Fibroblast of lung (primary cell): Measurements from ENCODE around the gene ACER3. TPM values are rescaled to one million over a fixed set of nuclear protein-coding genes. Genes with fewer than 3 reads are reported as not detected.
A peak's percentile ranks its signal among the peaks of the same experiment; 100 is the strongest.

ENCODE experiments used
- DNase-seq, 2 donors: peaks; one replicate each; pipeline versions ENCODE4 v3.0.0 to v3.0.0-alpha.2; 2010; ENCODE audit warnings: low read depth in 2 of 2
- H2AFZ ChIP-seq: 2 replicates; pipeline ENCODE4 v1.5.1; 2012; ENCODE audit warnings: low read length, control low read depth, inconsistent platforms
- H3K27ac ChIP-seq: 2 replicates; pipeline ENCODE4 v1.5.1; 2011; ENCODE audit warnings: low read length, control low read depth; ENCODE audit not compliant: insufficient read depth
- H3K27me3 ChIP-seq: 2 replicates; pipeline ENCODE4 v1.5.1; 2011; ENCODE audit warnings: mild to moderate bottlenecking, low read length; ENCODE audit not compliant: control insufficient read depth, insufficient read depth
- H3K36me3 ChIP-seq: 2 replicates; pipeline ENCODE4 v1.5.1; 2011; ENCODE audit warnings: low read length; ENCODE audit not compliant: control insufficient read depth, insufficient read depth
- H3K4me1 ChIP-seq: 2 replicates; pipeline ENCODE4 v1.5.1; 2011; ENCODE audit warnings: low read length; ENCODE audit not compliant: control insufficient read depth, insufficient read depth; ENCODE audit errors: extremely low read depth
- H3K4me2 ChIP-seq: 2 replicates; pipeline ENCODE4 v1.5.1; 2011; ENCODE audit warnings: low read length, control low read depth; ENCODE audit not compliant: insufficient read depth; ENCODE audit errors: extremely low read depth
- H3K4me3 ChIP-seq, 4 experiments: fragments of 200-600 bp in 1 of 4; sonication (generic) in 1 of 4; replicated peaks in 1 of 4; 2 replicates each; pipeline ENCODE4 v1.5.1; 2011 to 2016; ENCODE audit warnings: low read length in 4 of 4, low read depth in 3 of 4, mild to moderate bottlenecking in 3 of 4, control low read depth in 2 of 4, inconsistent platforms in 1 of 4, mixed read lengths in 1 of 4; ENCODE audit not compliant: insufficient read depth in 1 of 4; ENCODE audit errors: control extremely low read depth in 1 of 4
- H3K79me2 ChIP-seq: 2 replicates; pipeline ENCODE4 v1.5.1; 2012; ENCODE audit warnings: mild to moderate bottlenecking, low read length, inconsistent platforms; ENCODE audit not compliant: control insufficient read depth, insufficient read depth
- H3K9ac ChIP-seq: 2 replicates; pipeline ENCODE4 v1.5.1; 2011; ENCODE audit warnings: mild to moderate bottlenecking, low read length, control low read depth; ENCODE audit not compliant: insufficient read depth
- H3K9me3 ChIP-seq: 2 replicates; pipeline ENCODE4 v1.5.1; 2012; ENCODE audit warnings: low read depth, low read length; ENCODE audit not compliant: control insufficient read depth, insufficient read depth
- H4K20me1 ChIP-seq: 2 replicates; pipeline ENCODE4 v1.5.1; 2011; ENCODE audit warnings: low read length; ENCODE audit not compliant: control insufficient read depth, insufficient read depth; ENCODE audit errors: extremely low read depth
- CTCF ChIP-seq, 2 donors: IDR thresholded peaks in 1 of 2; conservative IDR thresholded peaks in 1 of 2; 1 replicate in 1 of 2; 2 replicates in 1 of 2; pipeline ENCODE4 v1.5.1; 2011 to 2012; ENCODE audit warnings: low read length in 2 of 2, control low read depth in 1 of 2, inconsistent platforms in 1 of 2, low read depth in 1 of 2, mild to moderate bottlenecking in 1 of 2
- EZH2 ChIP-seq: IDR thresholded peaks from 2 replicates; pipeline ENCODE4 v1.5.1; 2012; ENCODE audit warnings: low read length, control low read depth, mild to moderate bottlenecking; ENCODE audit errors: missing control alignments
- polyA plus RNA-seq, 2 donors: library from polyadenylated mRNA; depleted of rRNA in 1 of 2; stranded (reverse) in 1 of 2; unstranded in 1 of 2; fragments of >200 nt; gene quantifications; 2 replicates each; pipeline ENCODE4 v1.2.1, GENCODE V29; 2011 to 2012; ENCODE audit warnings: missing spikeins in 1 of 2
- total RNA-seq: library from RNA; depleted of rRNA; stranded (reverse); fragments of >200 nt; gene quantifications from 2 replicates; pipeline ENCODE4 v1.2.1, GENCODE V29; 2014

ACER3 gene
- total and polyA plus RNA-seq, 2 donors (not counting 1 experiment from before 2014, with no cell fraction given) = 6.1 to 22.3 TPM

GRCh38 chr11:76880314-76880713 is 19.6 kb downstream of the ACER3 start:
- Histone ChIP-seq H3K4me2 (no peak overlapping the region), H3K36me3 (no peaks in the 10 kb centered on the region), H2AFZ (no peak overlapping the region), H3K4me3 (no peak overlapping the region), H3K79me2 (no peaks in the 10 kb centered on the region), H3K9me3 (no peaks in the 10 kb centered on the region), H3K4me1 (no peaks in the 10 kb centered on the region), H3K27ac (no peak overlapping the region), H4K20me1 (no peaks in the 10 kb centered on the region), H3K27me3 (no peaks in the 10 kb centered on the region), H3K9ac (no peak overlapping the region)
- no peak for DNase-seq
- TF ChIP-seq CTCF (conservative IDR thresholded peaks at IDR 0.05 in 1 of 2, IDR thresholded peaks at IDR 0.05 in 1 of 2; ENCODE audit: low read depth in 1 of 2, low read length in 2 of 2) = no peak
- TF ChIP-seq EZH2 = no peak

GRCh38 chr11:76880956-76881355 is 20.2 kb downstream of the ACER3 start:
- H3K4me2 ChIP-seq = no peak overlapping the region
- H3K27ac ChIP-seq = no peak overlapping the region
- H3K9ac ChIP-seq = no peak overlapping the region
- no peaks in the 10 kb centered on the region for H4K20me1 ChIP-seq
- no peaks in the 10 kb centered on the region for H3K36me3 ChIP-seq
- no peak overlapping the region for H3K4me3 ChIP-seq
- H3K27me3 ChIP-seq = no peaks in the 10 kb centered on the region
- H3K4me1 ChIP-seq = no peaks in the 10 kb centered on the region
- no peaks in the 10 kb centered on the region for H3K79me2 ChIP-seq
- no peak for DNase-seq
- H2AFZ ChIP-seq = no peak overlapping the region
- no peaks in the 10 kb centered on the region for H3K9me3 ChIP-seq
- no peak for TF ChIP-seq CTCF (conservative IDR thresholded peaks at IDR 0.05 in 1 of 2, IDR thresholded peaks at IDR 0.05 in 1 of 2; ENCODE audit: low read depth in 1 of 2, low read length in 2 of 2)
- TF ChIP-seq EZH2 = no peak

GRCh38 chr11:76885390-76886097 is 24.8 kb downstream of the ACER3 start:
- Histone ChIP-seq H2AFZ (no peak overlapping the region), H3K9ac (no peak overlapping the region), H3K4me1 (no peaks in the 10 kb centered on the region), H3K4me2 (no peak overlapping the region), H3K4me3 (no peak overlapping the region), H4K20me1 (no peaks in the 10 kb centered on the region), H3K27ac (no peak overlapping the region), H3K9me3 (no peaks in the 10 kb centered on the region), H3K79me2 (no peaks in the 10 kb centered on the region), H3K36me3 (no peaks in the 10 kb centered on the region), H3K27me3 (no peaks in the 10 kb centered on the region)
- peak; percentile 37 to 79 for DNase-seq
- no peak for TF ChIP-seq CTCF (conservative IDR thresholded peaks at IDR 0.05 in 1 of 2, IDR thresholded peaks at IDR 0.05 in 1 of 2; ENCODE audit: low read depth in 1 of 2, low read length in 2 of 2)
